G401 (cell line): ENCODE data around the gene UNC79. TPM values are rescaled to one million over a fixed set of nuclear protein-coding genes. Genes with fewer than 3 reads are reported as not detected.

Source experiments
- DNase-seq: peaks from one replicate; pipeline ENCODE4 v3.0.0-alpha.2; 2015; ENCODE audit warnings: low spot score
- in situ Hi-C: cut with HindIII; loops from 2 replicates; pipeline ENCODE4 v1.10.0; 2016; ENCODE audit warnings: low sequenced_read_pairs, mixed read lengths
- total RNA-seq: library from RNA; depleted of rRNA; stranded (reverse); fragments of >200 nt; shearing (Covaris generic); gene quantifications from 2 replicates; pipeline ENCODE4 v1.2.3, GENCODE V29; 2014

The UNC79 gene
- total RNA-seq, 1 experiment from 2014 or later = 0.44 TPM

GRCh38 chr14:93691042-93691780 lies 260.5 kb downstream of the UNC79 start:
- in situ Hi-C loops = no loop called here
- no peak for DNase-seq

- in situ Hi-C loops = no loop called here
- DNase-seq = no peak
These were observed 263.2 kb downstream of the UNC79 start for GRCh38 chr14:93693914-93694313.

- in situ Hi-C loops = no loop called here
- no peak for DNase-seq
These were observed 270.2 kb downstream of the UNC79 start for GRCh38 chr14:93700928-93701327.

GRCh38 chr14:93701562-93701961 lies 270.8 kb downstream of the UNC79 start:
- no peak for DNase-seq
- in situ Hi-C loops = no loop called here

- in situ Hi-C loops = no loop called here
- DNase-seq = no peak
These were observed 272.2 kb downstream of the UNC79 start for GRCh38 chr14:93702946-93703345.

GRCh38 chr14:93703941-93704340 lies 273.2 kb downstream of the UNC79 start:
- in situ Hi-C loops = no loop called here
- no peak for DNase-seq

GRCh38 chr14:93705513-93706156 lies 274.9 kb downstream of the UNC79 start:
- in situ Hi-C loops = no loop called here

GRCh38 chr14:93706360-93706955 lies 275.7 kb downstream of the UNC79 start:
- no peak for DNase-seq
- in situ Hi-C loops = no loop called here

More at GRCh38 chr14:93705513-93706156, 274.9 kb downstream of the UNC79 start:
- no peak for DNase-seq

- in situ Hi-C loops = no loop called here
- no peak for DNase-seq
These were observed 276.7 kb downstream of the UNC79 start for GRCh38 chr14:93707475-93707874.

- in situ Hi-C loops = no loop called here
- DNase-seq = peak; percentile 19
These were observed 277.6 kb downstream of the UNC79 start for GRCh38 chr14:93708311-93708734.

GRCh38 chr14:93708800-93709199 lies 278.1 kb downstream of the UNC79 start:
- no peak for DNase-seq
- in situ Hi-C loops = no loop called here

GRCh38 chr14:93709249-93709648 lies 278.5 kb downstream of the UNC79 start:
- in situ Hi-C loops = no loop called here
- DNase-seq = no peak

- in situ Hi-C loops = no loop called here
- DNase-seq = peak; percentile 77
These were observed 281.5 kb downstream of the UNC79 start for GRCh38 chr14:93712079-93712837.

GRCh38 chr14:93712838-93713724 lies 282.3 kb downstream of the UNC79 start:
- peak; percentile 71 for DNase-seq
- in situ Hi-C loops = no loop called here

GRCh38 chr14:93713726-93714405 lies 283.1 kb downstream of the UNC79 start:
- DNase-seq = no peak
- in situ Hi-C loops = no loop called here

- no peak for DNase-seq
These were observed 283.9 kb downstream of the UNC79 start for GRCh38 chr14:93714605-93715004.

GRCh38 chr14:93715279-93715927 lies 284.7 kb downstream of the UNC79 start:
- in situ Hi-C loops = no loop called here
- DNase-seq = no peak

More at GRCh38 chr14:93714605-93715004, 283.9 kb downstream of the UNC79 start:
- in situ Hi-C loops = no loop called here
